Measurements from ENCODE around the gene CEP20. TPM values are rescaled to one million over a fixed set of nuclear protein-coding genes. Genes with fewer than 3 reads are reported as not detected.
"Not testable (repeated sequence)": the region's sequence is repeated elsewhere in the genome, so short reads cannot be mapped to it uniquely, and the experiment has no call there.

CEP20 gene, protein sequence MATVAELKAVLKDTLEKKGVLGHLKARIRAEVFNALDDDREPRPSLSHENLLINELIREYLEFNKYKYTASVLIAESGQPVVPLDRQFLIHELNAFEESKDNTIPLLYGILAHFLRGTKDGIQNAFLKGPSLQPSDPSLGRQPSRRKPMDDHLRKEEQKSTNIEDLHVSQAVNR
- 20.9 TPM for polyA plus RNA-seq (ENCODE audit: insufficient read length)

DNA sequence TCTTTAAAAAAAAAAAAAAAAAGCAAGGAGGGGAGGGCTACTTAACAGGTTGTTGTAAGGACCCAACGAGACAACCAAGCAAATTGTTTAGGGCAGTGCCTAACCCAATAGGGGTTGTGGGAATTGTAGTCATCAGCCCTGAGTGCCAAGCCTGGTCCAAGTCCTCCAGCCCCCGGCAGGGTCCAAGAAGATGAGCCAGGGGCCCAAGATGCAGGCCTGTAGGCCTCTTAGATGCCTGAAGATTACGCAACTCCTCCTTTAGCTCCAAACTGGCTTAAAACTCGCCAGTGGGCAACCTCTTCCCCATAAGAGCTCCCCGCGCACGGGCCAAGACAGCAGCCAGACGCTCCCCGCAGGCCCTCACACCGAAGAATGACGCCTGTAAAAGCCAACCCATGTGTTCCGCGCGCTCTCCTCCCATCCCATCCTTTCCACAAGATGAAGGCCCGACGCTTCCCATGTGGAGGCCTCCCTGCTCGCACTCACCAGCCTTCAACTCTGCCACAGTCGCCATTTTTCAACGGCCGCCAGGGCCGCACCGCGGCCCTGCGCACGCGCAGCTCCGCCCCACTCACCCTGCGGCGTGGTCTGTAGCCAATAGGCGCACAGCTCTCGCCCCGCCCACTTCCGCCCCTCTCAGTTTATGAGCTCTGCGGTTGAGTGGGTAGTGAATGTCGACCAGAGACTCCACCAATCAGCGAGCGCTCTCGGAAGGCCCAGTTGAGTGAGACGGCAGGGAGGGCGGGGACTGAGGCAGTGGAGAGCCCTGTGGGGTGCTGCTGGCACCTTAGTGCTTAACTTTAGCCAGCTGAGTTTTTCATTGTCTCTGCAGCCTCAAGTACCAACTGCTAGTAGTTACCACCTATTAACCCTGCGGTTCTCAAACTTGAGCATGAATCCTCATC, at the start of gene CEP20:
CEP20 (minus strand) TSS at position 532 of the 905 bp plus-strand sequence; CDS start at position 514, 18 bp downstream.
- peak; percentile 96 for DNase-seq (ENCODE audit: low read depth)

DNA sequence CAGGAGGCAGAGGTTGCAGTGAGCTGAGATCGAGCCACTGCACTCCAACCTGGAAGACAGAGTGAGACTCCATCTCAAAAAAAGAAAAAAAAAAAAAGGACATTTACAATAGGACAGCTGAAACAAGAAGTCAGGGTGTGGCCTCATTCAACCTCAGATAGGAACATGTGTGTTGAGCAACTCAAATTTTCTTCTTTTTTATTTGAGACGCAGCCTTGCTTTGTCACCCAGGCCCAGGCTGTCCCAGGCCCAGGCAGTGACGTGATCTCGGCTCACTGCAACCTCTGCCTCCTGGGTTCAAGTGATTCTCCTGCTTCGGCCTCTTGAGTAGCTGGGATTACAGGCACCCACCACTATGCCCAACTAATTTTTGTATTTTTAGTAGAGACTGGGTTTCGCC, 48.4 kb upstream of the CEP20 start:
- not testable (repeated sequence) for DNase-seq (ENCODE audit: low read depth)

DNA sequence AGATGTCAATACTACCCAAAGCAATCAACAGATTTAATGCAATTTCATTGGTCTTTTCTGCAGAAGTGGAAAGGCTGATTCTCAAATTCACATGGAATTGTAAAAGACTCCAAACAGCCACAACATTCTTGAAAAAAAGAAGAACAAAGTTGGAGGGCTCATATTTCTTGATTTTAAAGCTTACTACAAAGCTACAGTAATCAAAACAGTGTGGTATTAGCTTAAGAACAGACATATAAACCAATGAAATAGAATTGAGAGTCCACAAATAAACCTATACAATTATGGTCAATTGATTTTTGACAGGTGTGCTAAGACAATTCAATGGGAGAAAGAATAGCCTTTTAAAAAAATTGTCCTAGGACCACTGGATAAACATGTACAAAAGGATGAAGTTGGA, 46.6 kb upstream of the CEP20 start:
- no peak for DNase-seq (ENCODE audit: low read depth)

DNA sequence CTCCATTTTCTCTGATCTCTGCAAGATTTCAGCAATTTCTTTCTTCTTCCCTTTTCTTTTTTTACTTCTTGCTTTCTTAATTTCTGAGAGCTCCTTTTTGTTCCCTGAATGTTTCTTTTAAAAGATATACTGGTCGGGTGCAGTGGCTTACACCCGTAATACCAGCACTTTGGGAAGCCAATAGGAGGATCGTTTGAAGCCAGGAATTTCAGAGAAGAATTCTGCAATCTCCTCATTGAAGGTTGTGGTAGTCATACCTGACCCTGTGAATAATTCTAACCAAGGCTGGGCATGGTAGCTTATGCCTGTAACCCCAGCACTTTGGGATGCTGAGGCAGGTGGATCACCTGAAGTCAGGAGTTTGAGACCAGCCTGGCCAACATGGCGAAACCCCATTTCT, 45.4 kb upstream of the CEP20 start:
- no peak for DNase-seq (ENCODE audit: low read depth)

DNA sequence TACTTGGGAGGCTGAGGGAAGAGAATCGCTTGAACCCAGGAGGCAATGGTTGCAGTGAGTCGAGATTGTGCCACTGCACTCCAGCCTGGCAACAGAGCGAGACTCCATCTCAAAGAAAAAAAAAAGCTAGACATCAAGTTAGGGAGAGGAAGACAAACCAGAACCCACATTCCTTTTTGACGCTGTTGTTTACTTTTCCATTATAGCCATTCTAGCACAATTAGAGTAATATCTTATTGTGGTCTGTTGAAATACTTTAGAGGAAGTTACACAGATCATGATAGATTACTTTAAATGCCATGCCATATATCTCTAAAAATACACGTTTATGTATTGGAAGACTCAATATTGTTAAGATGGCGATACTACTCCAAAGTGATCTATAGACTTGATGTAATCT, 44.5 kb upstream of the CEP20 start:
- DNase-seq (ENCODE audit: low read depth) = no peak

DNA sequence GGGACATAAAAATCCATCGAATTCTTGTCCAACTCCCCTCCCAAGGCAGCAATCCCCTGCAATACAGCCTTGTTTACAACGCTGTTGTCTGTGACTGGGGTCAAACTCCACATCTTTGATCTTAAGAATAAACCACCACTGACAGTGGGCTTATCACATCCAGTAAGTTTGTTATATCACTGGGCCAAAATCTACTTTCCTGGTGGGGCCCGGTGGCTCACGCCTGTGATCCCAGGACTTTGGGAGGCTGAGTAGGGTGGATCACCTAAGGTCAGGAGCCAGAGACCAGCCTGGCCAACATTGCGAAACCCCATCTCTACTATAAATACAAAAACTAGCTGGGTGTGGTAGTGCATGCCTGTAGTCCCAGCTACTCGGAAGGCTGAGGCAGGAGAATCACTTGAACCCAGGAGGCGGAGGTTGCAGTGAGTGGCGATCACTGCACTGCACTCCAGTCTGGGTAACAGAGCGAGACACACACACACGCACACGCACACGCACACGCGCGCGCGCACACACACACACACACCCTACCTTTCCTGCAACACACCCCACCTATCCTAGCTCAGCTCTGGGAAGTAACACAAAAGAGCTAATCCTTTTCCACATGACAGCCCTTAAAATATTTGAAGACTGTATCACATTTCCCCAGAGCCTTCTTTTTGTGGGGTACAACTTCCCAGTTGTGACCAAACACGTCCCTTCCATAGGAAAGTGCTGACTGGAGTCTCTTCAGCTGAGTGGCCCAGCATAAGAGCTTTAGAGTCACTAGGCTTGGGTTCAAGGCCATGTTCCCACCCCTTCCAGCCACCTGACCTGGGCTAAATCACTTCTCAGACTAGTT, 40.1 kb upstream of the CEP20 start:
- DNase-seq (ENCODE audit: low read depth) = no peak

DNA sequence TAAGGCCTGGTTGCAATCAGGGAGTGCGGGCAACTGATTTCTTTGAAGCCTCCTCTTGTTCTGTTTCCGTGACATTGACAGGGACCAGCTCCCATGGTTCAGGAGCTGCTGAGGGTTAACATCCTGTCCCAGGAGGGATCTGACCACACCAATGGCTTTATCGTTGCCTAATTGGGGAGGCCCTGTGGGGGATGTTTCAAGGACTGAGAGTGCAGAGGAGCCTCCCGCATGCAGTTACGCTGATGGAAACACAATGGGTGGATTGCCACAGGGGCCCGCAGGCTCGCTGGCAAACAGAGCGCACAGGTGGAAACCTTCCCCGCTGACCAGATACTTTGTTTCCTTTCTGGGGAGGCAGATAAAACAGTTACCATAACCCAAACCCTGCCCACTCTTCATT, 37.2 kb upstream of the CEP20 start:
- no peak for DNase-seq (ENCODE audit: low read depth)

DNA sequence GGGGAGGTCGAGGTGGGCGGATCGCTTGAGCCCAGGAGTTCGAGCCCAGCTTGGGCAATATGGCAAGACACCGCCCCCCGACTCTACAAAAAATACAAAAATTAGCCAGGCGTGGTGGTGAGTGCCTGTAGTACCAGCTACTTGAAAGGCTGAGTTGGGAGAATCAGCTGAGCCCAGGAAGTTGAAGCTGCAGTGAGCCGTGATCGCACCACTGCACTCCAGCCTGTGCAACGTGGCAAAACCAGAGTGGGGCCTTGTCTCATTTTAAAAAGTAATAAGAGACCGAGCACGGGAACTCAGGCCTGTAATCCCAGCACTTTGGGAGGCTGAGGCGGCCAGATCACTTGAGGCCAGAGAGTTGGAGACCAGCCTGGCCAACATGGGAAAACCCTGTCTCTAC, 36.6 kb upstream of the CEP20 start:
- DNase-seq (ENCODE audit: low read depth) = no peak

DNA sequence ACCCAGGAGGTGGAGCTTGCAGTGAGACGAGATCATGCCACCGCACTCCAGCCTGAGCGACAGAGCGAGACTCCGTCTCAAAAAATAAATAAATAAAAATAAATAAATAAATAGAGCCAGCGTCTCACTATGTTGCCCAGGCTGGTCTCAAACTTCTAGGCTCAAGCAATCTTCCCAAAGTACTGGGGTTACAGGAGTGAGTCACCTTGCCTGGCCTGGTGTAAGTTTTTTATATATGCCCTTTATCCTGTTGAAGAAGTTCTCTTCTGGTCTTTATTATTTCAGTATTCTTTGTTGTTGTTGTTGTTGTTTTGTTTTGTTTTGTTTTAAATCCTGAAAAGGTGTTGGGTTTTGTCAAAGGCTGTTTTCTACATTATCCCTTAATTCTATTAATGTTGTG, 30.9 kb upstream of the CEP20 start:
- no peak for DNase-seq (ENCODE audit: low read depth)

DNA sequence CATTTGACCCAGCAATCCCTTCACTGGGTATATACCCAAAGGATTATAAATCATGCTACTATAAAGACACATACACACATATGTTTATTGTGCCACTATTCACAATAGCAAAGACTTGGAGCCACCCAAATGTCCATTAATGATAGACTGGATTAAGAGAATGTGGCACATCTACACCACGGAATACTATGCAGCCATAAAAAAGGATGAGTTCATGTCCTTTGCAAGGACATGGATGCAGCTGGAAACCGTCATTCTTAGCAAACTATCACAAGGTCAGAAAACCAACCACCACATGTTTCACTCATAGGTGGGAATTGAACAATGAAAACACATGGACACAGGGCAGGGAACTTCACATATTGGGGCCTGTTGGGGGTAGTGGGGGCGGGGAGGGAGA, 29.9 kb upstream of the CEP20 start:
- DNase-seq (ENCODE audit: low read depth) = not testable (repeated sequence)

DNA sequence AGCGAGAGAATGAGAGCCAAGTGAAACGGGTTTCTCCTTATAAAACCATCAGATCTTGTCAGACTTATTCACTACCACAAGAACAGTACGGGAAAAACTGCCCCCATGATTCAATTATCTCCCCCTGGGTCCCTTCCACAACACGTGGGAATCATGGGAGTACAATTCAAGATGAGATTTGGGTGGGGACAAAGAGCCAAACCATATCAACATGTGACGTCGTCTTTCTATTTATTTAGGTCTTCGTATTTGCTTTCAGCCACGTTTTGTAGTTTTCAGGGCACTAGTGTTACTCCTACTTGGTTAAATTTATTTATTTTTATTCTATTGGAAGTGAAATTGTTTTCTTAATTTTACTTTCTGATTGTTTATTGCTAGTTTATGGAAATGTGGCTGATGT, 27.9 kb upstream of the CEP20 start:
- DNase-seq (ENCODE audit: low read depth) = no peak

DNA sequence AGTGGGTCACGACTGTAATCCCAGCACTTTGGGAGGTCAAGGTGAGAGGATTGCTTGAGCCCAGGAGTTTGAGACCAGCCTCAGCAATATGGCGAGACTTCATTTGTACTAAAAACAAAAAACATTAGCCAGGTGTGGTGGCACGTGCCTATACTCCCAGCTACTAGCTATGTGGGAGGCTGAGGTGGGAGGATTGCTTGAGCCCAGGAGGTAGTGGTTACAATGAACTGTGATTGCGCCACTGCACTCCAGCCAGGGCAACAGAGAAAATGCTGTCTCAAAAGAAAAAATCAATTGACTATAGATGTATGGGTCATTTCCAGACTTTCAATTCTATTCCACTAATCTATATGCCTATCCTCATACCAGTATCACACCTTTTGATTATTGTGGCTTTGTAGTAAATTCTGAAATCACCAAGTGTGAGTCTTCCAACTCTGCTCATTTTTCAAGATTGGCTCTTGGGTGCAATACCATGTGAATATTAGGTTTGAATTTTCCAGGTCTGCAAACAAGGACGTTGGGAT, 27.2 kb upstream of the CEP20 start:
- no peak for DNase-seq (ENCODE audit: low read depth)

DNA sequence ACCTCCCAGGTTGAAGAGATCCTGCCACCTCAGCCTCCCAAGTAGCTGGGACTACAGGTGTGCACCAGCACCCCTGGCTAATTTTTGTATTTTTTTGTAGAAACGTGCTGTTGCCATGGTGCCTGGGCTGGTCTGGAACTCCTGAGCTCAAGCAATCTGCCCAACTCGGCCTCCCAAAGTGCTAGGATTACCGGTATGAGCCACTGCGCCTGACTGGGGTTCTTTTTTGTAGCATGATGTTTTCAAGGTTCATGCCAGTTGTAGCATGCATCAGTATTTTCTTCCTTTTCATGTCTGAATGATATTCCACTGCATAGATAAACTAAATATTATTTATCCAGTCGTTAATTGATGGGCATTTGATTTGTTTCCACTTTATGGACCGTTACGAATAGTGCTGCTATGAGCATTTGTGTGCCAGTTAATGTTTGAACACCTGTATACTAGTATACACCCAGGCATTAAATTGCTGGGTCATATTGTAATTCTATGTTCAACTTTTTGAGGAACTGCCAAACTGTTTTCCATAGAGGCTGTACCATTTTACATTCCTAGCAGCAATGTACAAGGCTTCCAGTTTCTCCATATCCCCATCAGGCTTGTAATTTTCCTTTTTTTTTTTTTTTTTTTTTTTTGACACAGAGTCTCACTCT, 24.8 kb upstream of the CEP20 start:
- no peak for DNase-seq (ENCODE audit: low read depth)

DNA sequence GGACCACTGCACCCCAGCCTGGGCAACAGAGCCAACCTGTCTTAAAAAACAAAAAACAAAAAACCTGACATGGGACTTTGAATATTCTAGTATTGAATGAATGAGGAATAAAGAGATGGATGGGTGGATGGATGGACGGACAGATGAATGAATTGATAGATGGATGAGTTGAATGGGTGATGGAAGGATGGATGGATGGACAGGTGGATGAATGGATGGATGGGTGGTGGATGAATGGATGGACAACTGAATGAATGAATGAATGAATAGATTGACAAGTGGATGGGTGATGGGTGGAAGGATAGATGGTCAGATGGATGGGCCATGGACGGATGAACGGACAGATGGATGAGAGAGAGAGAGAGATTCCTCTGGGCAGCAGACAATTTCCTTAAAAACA, 22.8 kb upstream of the CEP20 start:
- DNase-seq (ENCODE audit: low read depth) = no peak

DNA sequence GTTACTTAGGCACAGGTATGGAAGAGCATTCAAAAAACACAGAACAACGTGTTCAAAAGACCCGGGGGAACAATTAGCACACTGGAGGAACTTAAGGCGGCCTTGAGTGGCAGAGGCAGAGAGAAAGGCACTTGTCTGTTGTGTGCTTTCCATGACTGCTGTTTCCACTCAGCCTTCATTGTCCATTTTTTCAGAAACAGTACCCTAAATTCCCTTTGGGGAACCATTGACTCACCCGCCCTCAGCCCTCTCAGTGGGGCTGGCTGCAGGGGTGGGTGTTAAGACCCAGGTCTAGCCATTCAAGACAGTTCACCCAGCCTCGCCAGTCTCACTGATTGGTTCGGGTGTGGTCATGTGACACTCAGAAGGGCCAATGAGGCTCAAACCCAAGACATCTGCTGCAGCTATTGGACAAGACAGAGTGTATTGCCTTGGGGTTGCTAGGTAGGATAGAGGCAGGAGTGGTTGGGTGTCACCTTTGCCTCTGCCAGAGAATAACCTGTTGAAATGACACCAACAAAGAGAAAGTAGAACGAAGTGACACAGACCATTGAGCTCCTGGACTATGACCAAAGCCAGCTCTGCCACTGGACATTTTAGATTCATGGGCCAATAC, 19.6 kb upstream of the CEP20 start:
- DNase-seq (ENCODE audit: low read depth) = no peak

DNA sequence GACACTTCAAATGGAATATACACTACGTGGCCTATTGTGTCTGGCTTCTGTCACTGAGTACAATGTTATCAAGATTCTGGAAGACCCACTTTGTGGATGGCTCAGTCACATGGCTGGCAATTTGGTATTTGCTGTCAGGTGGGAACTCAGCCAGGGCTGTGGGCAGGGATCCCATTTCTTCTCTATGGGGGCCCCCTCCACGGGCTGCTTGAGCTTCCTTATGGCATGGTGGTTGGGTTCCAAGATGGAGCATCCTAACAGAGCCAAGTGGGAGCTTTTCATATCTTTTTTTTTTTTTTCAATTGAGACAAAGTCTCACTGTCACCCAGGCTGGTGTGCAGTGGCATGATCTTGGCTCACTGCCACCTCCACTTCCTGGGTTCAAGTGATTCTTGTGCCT, 18.0 kb upstream of the CEP20 start:
- DNase-seq (ENCODE audit: low read depth) = no peak

DNA sequence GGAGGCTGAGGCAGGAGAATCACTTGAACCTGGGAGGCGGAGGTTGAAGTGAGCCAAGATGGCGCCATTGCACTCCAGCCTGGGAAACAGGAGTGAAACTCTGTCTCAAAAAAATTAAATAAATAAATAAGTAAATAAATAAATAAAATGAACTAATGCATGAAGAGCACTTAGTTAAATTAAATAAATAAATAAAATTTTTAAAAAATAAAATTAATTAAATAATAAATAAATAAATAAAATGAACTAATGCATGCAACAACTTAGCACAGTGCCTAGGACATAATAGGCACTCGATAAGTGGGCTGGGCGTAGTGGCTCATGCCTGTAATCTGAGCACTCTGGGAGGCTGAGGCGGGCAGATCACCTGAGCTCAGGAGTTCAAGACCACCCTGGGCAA, 15.6 kb upstream of the CEP20 start:
- DNase-seq (ENCODE audit: low read depth) = no peak

DNA sequence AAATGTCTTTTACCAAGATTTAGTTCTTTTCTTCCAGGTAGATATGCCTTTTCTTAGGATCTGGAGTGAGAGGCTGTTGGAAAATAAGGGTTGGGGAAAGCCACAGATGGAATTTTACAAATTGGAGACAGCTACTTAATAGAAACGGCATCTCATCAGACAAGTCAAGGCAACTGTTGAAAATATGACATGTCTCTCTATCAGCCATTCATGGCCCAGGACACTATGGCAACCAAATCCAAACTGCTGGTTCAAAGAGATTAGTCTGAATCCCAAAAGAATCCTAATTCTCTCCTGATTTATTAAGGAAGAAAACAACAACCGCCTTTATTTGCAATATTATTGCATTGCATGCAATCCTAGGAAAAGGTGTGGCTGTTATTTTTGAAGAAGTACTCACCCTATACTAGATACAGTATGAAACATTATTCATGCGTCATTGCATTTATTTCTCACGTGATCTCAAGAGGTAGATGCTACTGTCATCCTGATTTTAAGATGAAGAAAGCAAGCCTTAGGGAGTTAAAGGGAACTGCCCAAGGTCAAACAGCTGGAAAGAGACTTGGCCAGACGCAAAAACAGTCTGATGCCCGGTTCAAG, 12.6 kb upstream of the CEP20 start:
- DNase-seq (ENCODE audit: low read depth) = no peak

DNA sequence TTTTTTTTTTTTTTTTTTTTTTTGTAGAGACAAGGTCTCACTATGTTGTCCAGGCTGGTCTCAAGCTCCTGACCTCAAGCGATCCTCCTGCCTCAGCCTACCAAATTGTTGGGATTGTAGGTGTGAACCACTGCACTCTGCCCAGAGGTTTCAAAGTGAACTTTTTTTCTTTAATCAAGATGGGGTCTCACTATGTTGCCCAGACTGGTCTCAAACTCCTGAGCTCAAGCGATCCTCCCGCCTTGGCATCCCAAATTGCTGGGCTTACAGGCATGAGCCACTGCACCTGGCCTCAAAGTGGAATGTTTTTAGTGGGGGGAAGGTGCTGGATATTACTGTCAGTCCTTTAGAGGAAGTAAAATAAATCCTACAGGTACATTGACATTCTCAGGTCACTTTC, 12.0 kb upstream of the CEP20 start:
- no peak for DNase-seq (ENCODE audit: low read depth)

DNA sequence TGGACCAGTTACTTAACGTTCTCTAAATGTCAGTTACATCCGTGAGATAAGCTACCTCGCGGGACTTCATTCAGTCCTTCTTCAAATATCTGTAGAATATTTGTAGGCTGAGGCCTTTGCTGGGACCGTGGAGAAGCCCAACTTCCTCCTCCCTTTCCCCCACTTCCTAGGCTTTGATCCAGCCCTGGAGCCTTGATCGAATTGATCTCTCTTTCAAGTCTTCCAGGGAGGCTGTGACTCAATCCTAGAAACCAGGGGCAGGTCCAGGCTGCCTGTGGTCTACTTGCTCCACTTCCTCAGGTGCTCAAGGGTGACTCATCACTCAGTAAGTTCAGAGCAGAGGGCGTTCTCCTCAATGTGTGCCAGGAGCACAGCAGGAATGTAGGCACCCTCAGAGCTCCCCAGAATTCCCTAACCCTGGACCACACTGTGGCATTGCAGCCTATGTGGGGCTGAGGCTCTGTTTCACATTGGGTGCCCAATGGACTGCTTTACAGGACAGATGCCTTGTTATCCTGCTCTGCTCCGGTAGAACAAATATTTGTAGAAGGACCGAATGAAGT, 11.2 kb upstream of the CEP20 start:
- no peak for DNase-seq (ENCODE audit: low read depth)

All from forelimb muscle (tissue), 1 donor.